Measurements from ENCODE around the gene PHLPP1. TPM values are rescaled to one million over a fixed set of nuclear protein-coding genes. Genes with fewer than 3 reads are reported as not detected.

The PHLPP1 gene
- total RNA-seq, 1 experiment from 2014 or later, result 13.7 TPM

DNA sequence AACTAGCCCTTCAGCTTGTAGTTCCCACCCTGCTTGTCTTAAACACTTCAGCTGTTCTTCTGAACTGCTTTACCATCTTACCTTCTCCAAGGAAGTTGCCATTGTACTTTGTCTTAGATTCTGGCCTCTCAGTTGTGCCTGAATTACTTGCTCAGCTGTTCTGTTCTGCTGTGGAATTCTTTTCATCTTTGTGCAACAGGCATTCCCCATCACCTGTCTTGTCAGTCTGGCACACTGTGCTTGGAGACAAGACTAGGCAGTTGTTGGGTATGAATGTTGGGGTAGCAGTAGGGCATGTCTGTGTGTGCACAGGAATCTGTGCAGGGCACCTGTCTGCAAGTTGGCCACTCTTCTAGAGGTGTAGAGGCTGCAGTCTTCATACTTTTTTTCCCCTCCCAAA is 38.7 kb downstream of the PHLPP1 start:
- H3K27me3 ChIP-seq (replicated peaks; ENCODE audit: insufficient read depth, low read depth, low read length, poor library complexity), result no peaks in the 10 kb centered on the region
- H3K27ac ChIP-seq (ENCODE audit: low read depth, low read length, poor library complexity, severe bottlenecking), result no peak overlapping the region
- TF ChIP-seq, protein P1, sequence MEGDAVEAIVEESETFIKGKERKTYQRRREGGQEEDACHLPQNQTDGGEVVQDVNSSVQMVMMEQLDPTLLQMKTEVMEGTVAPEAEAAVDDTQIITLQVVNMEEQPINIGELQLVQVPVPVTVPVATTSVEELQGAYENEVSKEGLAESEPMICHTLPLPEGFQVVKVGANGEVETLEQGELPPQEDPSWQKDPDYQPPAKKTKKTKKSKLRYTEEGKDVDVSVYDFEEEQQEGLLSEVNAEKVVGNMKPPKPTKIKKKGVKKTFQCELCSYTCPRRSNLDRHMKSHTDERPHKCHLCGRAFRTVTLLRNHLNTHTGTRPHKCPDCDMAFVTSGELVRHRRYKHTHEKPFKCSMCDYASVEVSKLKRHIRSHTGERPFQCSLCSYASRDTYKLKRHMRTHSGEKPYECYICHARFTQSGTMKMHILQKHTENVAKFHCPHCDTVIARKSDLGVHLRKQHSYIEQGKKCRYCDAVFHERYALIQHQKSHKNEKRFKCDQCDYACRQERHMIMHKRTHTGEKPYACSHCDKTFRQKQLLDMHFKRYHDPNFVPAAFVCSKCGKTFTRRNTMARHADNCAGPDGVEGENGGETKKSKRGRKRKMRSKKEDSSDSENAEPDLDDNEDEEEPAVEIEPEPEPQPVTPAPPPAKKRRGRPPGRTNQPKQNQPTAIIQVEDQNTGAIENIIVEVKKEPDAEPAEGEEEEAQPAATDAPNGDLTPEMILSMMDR (conservative IDR thresholded peaks at IDR 0.05; ENCODE audit: low read depth, low read length), result no peak
- no peak for TF ChIP-seq EZH2 (IDR thresholded peaks at IDR 0.05; ENCODE audit: borderline replicate concordance, low read depth, low read length, poor library complexity, severe bottlenecking)
- no peak for DNase-seq (ENCODE audit: low spot score)
- H3K4me1 ChIP-seq (ENCODE audit: insufficient read depth, low read length, poor library complexity, severe bottlenecking), result peaks cover 27% of the 10 kb centered on the region
- H3K9me3 ChIP-seq (ENCODE audit: low read depth, low read length, poor library complexity, severe bottlenecking), result no peaks in the 10 kb centered on the region
- POLR2A ChIA-PET (ENCODE audit: low non-redundant PET), result no interaction called here
- intact Hi-C loops (cut with micrococcal nuclease; ENCODE audit: unreplicated experiment), result no loop called here
- no peaks in the 10 kb centered on the region for H3K36me3 ChIP-seq (ENCODE audit: insufficient read depth, low read length, poor library complexity, severe bottlenecking)
- H3K4me3 ChIP-seq (ENCODE audit: low read depth, low read length, poor library complexity, severe bottlenecking), result no peak overlapping the region
- CTCF ChIA-PET, result no interaction called here
- BruUV-seq (replicated peaks), result no TSS peak

- no peak for DNase-seq (ENCODE audit: low spot score)
- no peaks in the 10 kb centered on the region for H3K36me3 ChIP-seq (ENCODE audit: insufficient read depth, low read length, poor library complexity, severe bottlenecking)
- intact Hi-C loops (cut with micrococcal nuclease; ENCODE audit: unreplicated experiment), result no loop called here
- BruUV-seq (replicated peaks), result no TSS peak
- no peak for TF ChIP-seq EZH2 (IDR thresholded peaks at IDR 0.05; ENCODE audit: borderline replicate concordance, low read depth, low read length, poor library complexity, severe bottlenecking)
- TF ChIP-seq, protein P1 (conservative IDR thresholded peaks at IDR 0.05; ENCODE audit: low read depth, low read length), result no peak
- H3K27ac ChIP-seq (ENCODE audit: low read depth, low read length, poor library complexity, severe bottlenecking), result no peak overlapping the region
- H3K9me3 ChIP-seq (ENCODE audit: low read depth, low read length, poor library complexity, severe bottlenecking), result no peaks in the 10 kb centered on the region
- H3K4me1 ChIP-seq (ENCODE audit: insufficient read depth, low read length, poor library complexity, severe bottlenecking), result peaks cover 25% of the 10 kb centered on the region
- ChIA-PET POLR2A (ENCODE audit: low non-redundant PET) (no interaction called here), CTCF (no interaction called here)
- no peaks in the 10 kb centered on the region for H3K27me3 ChIP-seq (replicated peaks; ENCODE audit: insufficient read depth, low read depth, low read length, poor library complexity)
- H3K4me3 ChIP-seq (ENCODE audit: low read depth, low read length, poor library complexity, severe bottlenecking), result no peak overlapping the region
Observed at GRCh38 chr18:62755454-62755853, 40.1 kb downstream of the PHLPP1 start.

DNA sequence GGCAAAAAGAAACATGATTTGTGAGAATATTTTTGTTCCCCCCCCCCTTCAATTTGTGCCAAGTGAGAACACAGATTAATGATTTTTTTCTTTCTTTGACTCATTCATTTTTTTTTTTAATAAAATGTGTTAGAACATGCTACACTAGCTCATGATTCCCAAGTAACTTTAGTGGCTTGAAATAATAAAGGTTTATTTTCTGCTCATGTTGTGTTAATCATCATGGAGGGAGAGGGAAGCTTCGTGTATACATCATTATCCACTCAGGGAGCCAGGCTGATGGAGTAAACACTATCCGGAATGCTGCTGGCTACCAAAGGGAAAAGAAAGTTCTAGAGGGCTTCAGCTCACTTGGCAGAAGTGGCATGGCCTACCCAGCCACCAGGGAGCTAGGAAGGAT is 40.6 kb downstream of the PHLPP1 start:
- H3K27me3 ChIP-seq (replicated peaks; ENCODE audit: insufficient read depth, low read depth, low read length, poor library complexity), result no peaks in the 10 kb centered on the region
- CTCF ChIA-PET, result no interaction called here
- peaks cover 20% of the 10 kb centered on the region for H3K4me1 ChIP-seq (ENCODE audit: insufficient read depth, low read length, poor library complexity, severe bottlenecking)
- H3K27ac ChIP-seq (ENCODE audit: low read depth, low read length, poor library complexity, severe bottlenecking), result no peak overlapping the region
- POLR2A ChIA-PET (ENCODE audit: low non-redundant PET), result no interaction called here
- no peaks in the 10 kb centered on the region for H3K36me3 ChIP-seq (ENCODE audit: insufficient read depth, low read length, poor library complexity, severe bottlenecking)
- BruUV-seq (replicated peaks), result no TSS peak
- intact Hi-C loops (cut with micrococcal nuclease; ENCODE audit: unreplicated experiment), result no loop called here
- H3K9me3 ChIP-seq (ENCODE audit: low read depth, low read length, poor library complexity, severe bottlenecking), result no peaks in the 10 kb centered on the region
- DNase-seq (ENCODE audit: low spot score), result no peak
- TF ChIP-seq, protein P1 (conservative IDR thresholded peaks at IDR 0.05; ENCODE audit: low read depth, low read length), result no peak
- no peak for TF ChIP-seq EZH2 (IDR thresholded peaks at IDR 0.05; ENCODE audit: borderline replicate concordance, low read depth, low read length, poor library complexity, severe bottlenecking)
- H3K4me3 ChIP-seq (ENCODE audit: low read depth, low read length, poor library complexity, severe bottlenecking), result no peak overlapping the region
